ENCODE data around the gene ANKRD31. TPM values are rescaled to one million over a fixed set of nuclear protein-coding genes. Genes with fewer than 3 reads are reported as not detected.
A peak's percentile ranks its signal among the peaks of the same experiment; 100 is the strongest.

ANKRD31 gene
- total RNA-seq, 1 experiment from 2014 or later, result 0.11 TPM

GRCh38 chr5:75049456-75050351 lies 187.0 kb downstream of the ANKRD31 start:
- DNase-seq, result peak; percentile 85
- Histone ChIP-seq H3K9ac (ENCODE audit: extremely low read depth, insufficient read length, low read length) (no peak overlapping the region), H2AK5ac (ENCODE audit: insufficient read length, low read length) (no peak overlapping the region), H2AFZ (ENCODE audit: low read length) (no peak overlapping the region), H3K4me1 (ENCODE audit: insufficient read depth, low read length) (peaks cover 20% of the 10 kb centered on the region), H3K23me2 (ENCODE audit: insufficient read length, low read depth, low read length, poor library complexity, severe bottlenecking) (peaks cover 13% of the 10 kb centered on the region), H4K91ac (ENCODE audit: insufficient read length, low read depth, low read length) (no peak overlapping the region), H3K27me3 (ENCODE audit: insufficient read depth, low read length) (no peaks in the 10 kb centered on the region; the same call in 1 of the 2 replicates), H3K4me2 (ENCODE audit: insufficient read depth, insufficient read length, low read length) (peak overlapping the region; percentile 15), H3T11ph (ENCODE audit: low read length) (no peak overlapping the region), H3K18ac (ENCODE audit: insufficient read length, low read depth, low read length) (no peak overlapping the region), H2BK12ac (ENCODE audit: insufficient read length, low read depth, low read length) (no peak overlapping the region), H4K8ac (replicated peaks; ENCODE audit: insufficient read length, low read depth, low read length) (no peak overlapping the region), H3K79me1 (ENCODE audit: insufficient read depth, low read depth, low read length, poor library complexity, severe bottlenecking) (no peaks in the 10 kb centered on the region), H3K14ac (ENCODE audit: insufficient read depth, low read length) (no peak overlapping the region), H3K56ac (ENCODE audit: insufficient read length, low read depth, low read length) (no peak overlapping the region), H3K27ac (ENCODE audit: insufficient read length, low read depth, low read length) (no peak overlapping the region), H3K23ac (ENCODE audit: insufficient read length, low read depth, low read length) (no peak overlapping the region), H4K5ac (ENCODE audit: insufficient read length, low read depth, low read length) (no peak overlapping the region), H2BK120ac (ENCODE audit: low read depth, low read length, poor library complexity, severe bottlenecking) (no peak overlapping the region), H2BK5ac (ENCODE audit: insufficient read length, low read length) (no peak overlapping the region), H3K4ac (ENCODE audit: low read depth, low read length) (no peak overlapping the region), H3K9me3 (ENCODE audit: control insufficient read depth, low read depth, low read length) (no peaks in the 10 kb centered on the region), H4K20me1 (ENCODE audit: control insufficient read depth, insufficient read depth, insufficient read length) (no peaks in the 10 kb centered on the region), H3K79me2 (ENCODE audit: insufficient read depth, low read length) (peaks cover 36% of the 10 kb centered on the region; the same call in 1 of the 2 replicates), H2BK15ac (ENCODE audit: low read depth, low read length) (no peak overlapping the region), H2BK20ac (ENCODE audit: low read depth, low read length, poor library complexity, severe bottlenecking) (no peak overlapping the region)
- whole genome bisulfite sequencing (ENCODE audit: extremely low coverage, insufficient read length, low lambda C conversion rate), result no CpG with 5 or more reads among the region's 11 CpGs
- Mint-ChIP-seq H3K4me1 (peaks cover 26 to 34% of the 10 kb centered on the region in 2 experiments), H3K36me3 (ENCODE audit: insufficient read depth in 1 of 3, low read depth in 3 of 3) (peaks cover 0 to 4% (median 0%) of the 10 kb centered on the region in 3 experiments; a peak in 1 of 7 replicates), H3K4me3 (no peak overlapping the region; a peak in 1 of 5 replicates), H3K9me3 (no peaks in the 10 kb centered on the region; a peak in 2 of 5 replicates), H3K27ac (no peak overlapping the region), H3K27me3 (ENCODE audit: low read depth) (peaks cover 35% of the 10 kb centered on the region)
- TF ChIP-seq, protein P1, sequence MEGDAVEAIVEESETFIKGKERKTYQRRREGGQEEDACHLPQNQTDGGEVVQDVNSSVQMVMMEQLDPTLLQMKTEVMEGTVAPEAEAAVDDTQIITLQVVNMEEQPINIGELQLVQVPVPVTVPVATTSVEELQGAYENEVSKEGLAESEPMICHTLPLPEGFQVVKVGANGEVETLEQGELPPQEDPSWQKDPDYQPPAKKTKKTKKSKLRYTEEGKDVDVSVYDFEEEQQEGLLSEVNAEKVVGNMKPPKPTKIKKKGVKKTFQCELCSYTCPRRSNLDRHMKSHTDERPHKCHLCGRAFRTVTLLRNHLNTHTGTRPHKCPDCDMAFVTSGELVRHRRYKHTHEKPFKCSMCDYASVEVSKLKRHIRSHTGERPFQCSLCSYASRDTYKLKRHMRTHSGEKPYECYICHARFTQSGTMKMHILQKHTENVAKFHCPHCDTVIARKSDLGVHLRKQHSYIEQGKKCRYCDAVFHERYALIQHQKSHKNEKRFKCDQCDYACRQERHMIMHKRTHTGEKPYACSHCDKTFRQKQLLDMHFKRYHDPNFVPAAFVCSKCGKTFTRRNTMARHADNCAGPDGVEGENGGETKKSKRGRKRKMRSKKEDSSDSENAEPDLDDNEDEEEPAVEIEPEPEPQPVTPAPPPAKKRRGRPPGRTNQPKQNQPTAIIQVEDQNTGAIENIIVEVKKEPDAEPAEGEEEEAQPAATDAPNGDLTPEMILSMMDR (conservative IDR thresholded peaks at IDR 0.05), result peak; percentile 83
